Fibroblast of pulmonary artery (primary cell): ENCODE measurements around the gene EHBP1L1.
"Not testable (repeated sequence)": the region's sequence is repeated elsewhere in the genome, so short reads cannot be mapped to it uniquely, and the experiment has no call there.

Source experiments
- DNase-seq: peaks from one replicate; pipeline ENCODE4 v3.0.0-alpha.2; 2010; ENCODE audit warnings: low read depth
- H3K4me3 ChIP-seq: replicated peaks from 2 replicates; pipeline ENCODE4 v1.5.1; 2011; ENCODE audit warnings: low read depth, mild to moderate bottlenecking, control low read depth, low read length, moderate library complexity
- TF ChIP-seq, protein P1 (sequence below): IDR thresholded peaks from 2 replicates; pipeline ENCODE4 v1.5.1; 2011; ENCODE audit warnings: mild to moderate bottlenecking, control low read depth, low read length, inconsistent platforms; ENCODE audit errors: missing control alignments

EHBP1L1 gene

DNA sequence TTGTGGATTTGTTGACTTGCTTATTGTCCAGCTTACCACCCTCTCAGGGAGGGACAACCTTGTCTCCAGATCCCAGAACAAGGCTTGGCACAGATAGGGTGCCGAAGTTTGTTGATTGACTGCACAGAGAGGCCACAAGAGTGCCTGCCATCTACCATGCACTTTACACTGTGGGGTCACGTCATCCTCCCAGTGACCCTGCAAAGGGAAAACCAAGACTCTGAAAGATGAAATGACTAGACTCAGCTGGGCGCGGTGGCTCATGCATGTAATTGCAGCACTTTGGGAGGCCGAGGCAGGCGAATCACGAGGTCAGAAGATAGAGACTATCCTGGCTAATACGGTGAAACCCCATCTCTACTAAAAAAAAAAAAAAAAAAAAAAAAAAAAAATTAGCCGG is 13.1 kb upstream of the EHBP1L1 start:
- no peak for DNase-seq
- H3K4me3 ChIP-seq = no peak overlapping the region
- TF ChIP-seq, protein P1, sequence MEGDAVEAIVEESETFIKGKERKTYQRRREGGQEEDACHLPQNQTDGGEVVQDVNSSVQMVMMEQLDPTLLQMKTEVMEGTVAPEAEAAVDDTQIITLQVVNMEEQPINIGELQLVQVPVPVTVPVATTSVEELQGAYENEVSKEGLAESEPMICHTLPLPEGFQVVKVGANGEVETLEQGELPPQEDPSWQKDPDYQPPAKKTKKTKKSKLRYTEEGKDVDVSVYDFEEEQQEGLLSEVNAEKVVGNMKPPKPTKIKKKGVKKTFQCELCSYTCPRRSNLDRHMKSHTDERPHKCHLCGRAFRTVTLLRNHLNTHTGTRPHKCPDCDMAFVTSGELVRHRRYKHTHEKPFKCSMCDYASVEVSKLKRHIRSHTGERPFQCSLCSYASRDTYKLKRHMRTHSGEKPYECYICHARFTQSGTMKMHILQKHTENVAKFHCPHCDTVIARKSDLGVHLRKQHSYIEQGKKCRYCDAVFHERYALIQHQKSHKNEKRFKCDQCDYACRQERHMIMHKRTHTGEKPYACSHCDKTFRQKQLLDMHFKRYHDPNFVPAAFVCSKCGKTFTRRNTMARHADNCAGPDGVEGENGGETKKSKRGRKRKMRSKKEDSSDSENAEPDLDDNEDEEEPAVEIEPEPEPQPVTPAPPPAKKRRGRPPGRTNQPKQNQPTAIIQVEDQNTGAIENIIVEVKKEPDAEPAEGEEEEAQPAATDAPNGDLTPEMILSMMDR = no peak

DNA sequence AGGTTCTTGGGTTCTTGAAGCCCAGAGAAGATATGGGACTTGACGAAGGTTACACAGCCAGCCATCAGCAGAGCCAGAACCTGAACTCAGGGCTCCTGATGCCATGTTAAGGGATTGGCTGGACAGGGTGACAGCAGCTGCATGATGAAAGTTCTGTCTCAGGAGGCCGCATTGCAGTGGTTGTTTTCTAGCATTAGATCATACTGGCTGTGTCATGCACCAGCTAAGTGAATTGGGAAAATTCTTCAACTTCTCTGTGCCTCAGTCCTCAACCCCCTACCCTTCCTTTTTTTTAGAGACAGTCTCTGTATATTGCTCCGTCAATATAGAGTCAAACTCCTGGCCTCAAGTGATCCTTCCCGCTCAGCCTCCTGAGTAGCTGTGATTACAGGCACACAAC is 12.3 kb upstream of the EHBP1L1 start:
- no peak for DNase-seq
- H3K4me3 ChIP-seq = no peak overlapping the region
- TF ChIP-seq, protein P1 = no peak

DNA sequence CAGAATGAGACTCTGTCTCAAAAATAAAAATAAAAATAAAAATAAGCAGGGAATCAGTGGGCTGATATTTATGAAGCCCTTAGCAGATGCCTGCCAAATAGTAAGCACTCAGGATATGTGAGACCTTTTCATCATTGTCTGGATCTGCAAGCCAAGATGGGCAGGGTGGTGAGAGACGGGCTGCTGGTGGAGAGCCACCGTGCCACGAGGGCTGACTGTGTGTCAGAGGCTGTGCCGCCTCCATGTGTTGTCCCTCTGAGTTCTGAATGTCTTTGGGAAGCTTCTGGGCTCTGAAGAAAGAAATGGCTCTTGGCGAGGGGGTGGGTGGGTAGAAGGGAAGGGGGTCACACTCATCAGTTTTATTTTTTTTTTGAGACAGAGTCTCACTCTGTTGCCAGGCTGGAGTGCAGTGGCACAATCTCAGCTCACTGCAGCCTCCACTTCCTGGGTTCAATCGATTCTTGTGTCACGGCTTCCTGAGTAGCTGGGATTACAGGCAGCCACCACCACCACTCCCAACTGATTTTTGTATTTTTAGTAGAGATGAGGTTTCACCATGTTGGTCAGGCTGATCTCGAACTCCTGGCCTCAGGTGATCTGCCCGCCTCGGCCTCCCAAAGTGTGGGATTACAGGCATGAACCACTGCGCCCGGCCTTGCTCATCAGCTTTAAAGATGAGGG is 10.8 kb upstream of the EHBP1L1 start:
- DNase-seq, H3K4me3 ChIP-seq: not testable (repeated sequence)

DNA sequence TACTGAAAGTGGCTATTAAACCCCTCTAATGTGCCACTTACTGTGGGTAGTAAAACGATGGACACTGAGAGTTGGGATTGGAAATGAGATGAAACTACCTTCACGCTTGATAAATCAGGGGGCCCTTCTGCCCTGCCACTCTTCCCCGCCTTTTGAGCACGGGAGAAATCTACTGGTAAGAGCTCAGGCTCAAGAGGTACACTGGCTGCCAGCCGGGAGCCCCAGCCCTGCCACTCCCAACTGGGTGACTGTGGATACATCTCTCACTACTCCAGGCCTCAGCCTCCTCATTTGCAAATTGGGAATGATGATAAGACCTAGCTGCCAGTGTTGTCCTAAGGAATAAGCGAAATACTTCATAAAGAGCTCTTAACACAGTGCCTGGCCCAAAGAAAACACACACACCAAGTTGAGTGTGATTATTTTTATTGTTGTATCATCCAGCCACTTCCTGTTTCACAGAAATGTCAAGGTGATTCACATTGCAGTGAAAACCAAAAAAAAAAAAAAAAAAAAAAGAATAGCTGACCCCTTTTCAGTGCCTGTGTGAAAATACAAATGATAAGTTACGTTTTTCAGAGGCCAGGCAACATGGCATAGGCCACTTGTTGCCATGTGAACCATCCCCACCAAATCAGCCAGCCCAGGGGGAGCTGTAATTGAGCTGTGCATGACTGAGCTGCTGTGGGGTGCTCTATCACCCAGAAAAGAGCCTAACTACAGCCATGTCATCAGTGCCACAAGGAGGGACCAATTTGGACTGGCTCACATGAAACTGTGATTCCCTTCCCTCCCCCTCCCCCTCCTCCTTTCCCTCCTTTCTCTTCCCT is 10.0 kb upstream of the EHBP1L1 start:
- no peak overlapping the region for H3K4me3 ChIP-seq
- TF ChIP-seq, protein P1 = no peak

DNA sequence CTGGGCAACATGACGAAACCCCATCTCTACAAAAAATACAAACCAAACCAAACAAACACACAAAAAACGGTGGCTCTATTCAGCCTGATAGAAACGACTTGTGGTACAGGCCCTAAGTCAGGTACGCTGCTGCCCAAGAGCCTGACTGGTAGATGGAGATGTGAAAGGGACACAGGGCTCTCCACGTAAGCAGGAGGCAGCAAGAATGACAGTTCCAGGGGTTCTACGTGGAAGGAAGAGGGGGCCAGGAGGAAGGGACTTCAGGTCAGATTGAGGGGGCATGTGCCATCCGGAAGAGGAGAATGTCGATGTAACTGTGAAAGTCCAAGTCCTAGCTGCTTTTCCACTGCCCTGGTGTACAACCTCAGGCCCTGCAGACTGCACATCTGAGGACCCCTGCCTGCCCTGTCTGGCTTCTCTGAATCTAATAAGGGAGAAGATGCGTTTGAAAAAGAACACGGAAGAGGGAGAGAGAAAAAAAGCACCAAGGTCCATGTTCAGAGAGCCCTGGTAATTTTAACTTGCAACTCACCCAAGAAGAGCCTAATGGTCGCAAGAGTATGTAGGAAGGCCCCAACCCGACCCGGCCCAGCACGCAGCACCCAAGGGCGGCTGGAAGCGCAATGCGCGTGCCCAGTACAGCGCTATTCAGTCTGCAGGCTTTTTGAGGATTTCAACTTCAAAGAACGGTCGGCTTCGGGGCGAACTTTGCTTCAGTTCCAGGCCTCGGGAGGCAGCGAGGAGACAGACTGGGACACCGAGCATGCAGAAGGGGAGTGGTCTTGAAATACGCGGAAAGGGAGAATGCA is 6.5 kb upstream of the EHBP1L1 start:
- H3K4me3 ChIP-seq = peak overlapping the region; percentile 77
- TF ChIP-seq, protein P1 = no peak
- no peak for DNase-seq

More for the DNA sequence above, 10.0 kb upstream of the EHBP1L1 start:
- DNase-seq = peak; percentile 38

DNA sequence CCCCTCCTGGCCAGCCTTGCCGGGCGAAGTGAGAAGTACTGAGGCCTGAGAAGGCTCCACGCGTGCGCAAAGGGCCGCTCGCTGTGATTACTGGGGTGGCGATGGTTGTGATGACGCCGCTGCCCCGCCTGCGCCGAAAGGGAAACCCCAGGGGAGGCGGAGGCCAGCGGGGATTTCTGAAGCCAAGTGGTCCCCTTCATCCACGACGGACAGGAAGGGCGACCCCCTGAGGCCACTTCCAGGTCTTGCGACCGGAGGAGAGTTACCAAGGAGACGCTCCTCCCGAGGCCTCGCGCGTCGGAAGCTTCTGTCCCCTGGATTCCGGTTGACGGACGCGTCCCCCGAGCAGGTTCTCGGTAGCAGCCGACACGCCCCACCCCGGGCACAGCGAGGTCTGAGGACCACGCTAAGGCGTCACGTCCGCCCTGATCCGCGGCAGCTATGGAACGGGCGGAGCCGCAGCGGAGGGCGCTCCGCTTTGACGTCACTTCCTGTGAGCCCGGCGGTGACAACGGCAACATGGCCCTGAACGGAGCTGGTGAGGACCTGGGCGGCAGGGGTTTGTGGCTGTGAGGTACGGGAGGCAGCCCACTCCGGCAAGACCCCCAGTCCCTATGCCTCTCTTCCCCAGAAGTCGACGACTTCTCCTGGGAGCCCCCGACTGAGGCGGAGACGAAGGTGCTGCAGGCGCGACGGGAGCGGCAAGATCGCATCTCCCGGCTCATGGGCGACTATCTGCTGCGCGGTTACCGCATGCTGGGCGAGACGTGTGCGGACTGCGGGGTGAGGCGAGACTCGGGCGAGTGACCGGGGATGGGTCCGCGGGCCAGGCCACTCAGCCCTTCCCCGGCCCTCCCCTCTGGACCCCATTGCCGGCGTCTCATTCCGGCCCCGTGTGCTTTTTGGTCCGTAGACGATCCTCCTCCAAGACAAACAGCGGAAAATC is 5.6 kb upstream of the EHBP1L1 start, which contains the start of gene ZNRD2:
Gene ZNRD2, plus strand, starts transcription at position 505 of the 946 bp plus-strand sequence. Its CDS starts 15 bp downstream, at position 520.
- DNase-seq = peak; percentile 99

More for the DNA sequence above, 5.6 kb upstream of the EHBP1L1 start, which contains the start of gene ZNRD2:
- peak within 1 kb of the TSS; percentile 77 for H3K4me3 ChIP-seq
- TF ChIP-seq, protein P1 = peak; percentile 22
